Neuronal stem cell (in vitro differentiated cells): Measurements from ENCODE around the gene BNIP3.

ENCODE experiments used
- DNase-seq: peaks from one replicate; pipeline ENCODE4 v3.0.0-alpha.2; 2013; ENCODE audit warnings: low spot score
- H2AFZ ChIP-seq: one replicate; pipeline ENCODE4 v1.6.1; 2013; ENCODE audit warnings: mild to moderate bottlenecking, low read length, inconsistent platforms
- H2AK5ac ChIP-seq: 2 replicates; pipeline ENCODE4 v1.6.1; 2013; ENCODE audit warnings: low read depth, mild to moderate bottlenecking, inconsistent platforms, low read length, moderate library complexity, mixed read lengths
- H2BK120ac ChIP-seq: 2 replicates; pipeline ENCODE4 v1.6.1; 2013; ENCODE audit warnings: low read depth, mild to moderate bottlenecking, inconsistent platforms, low read length, moderate library complexity, mixed read lengths
- H2BK12ac ChIP-seq: one replicate; pipeline ENCODE4 v1.6.1; 2013; ENCODE audit warnings: low read length, inconsistent platforms
- H2BK15ac ChIP-seq: 2 replicates; pipeline ENCODE4 v1.6.1; 2013; ENCODE audit warnings: mild to moderate bottlenecking, low read length, inconsistent platforms, mixed read lengths
- H2BK5ac ChIP-seq: one replicate; pipeline ENCODE4 v1.6.1; 2013; ENCODE audit warnings: inconsistent platforms, mild to moderate bottlenecking, low read length, moderate library complexity
- H3K14ac ChIP-seq: one replicate; pipeline ENCODE4 v1.6.1; 2013; ENCODE audit warnings: low read length, inconsistent platforms
- H3K18ac ChIP-seq: 2 replicates; pipeline ENCODE4 v1.6.1; 2013; ENCODE audit warnings: low read length, inconsistent platforms
- H3K23ac ChIP-seq: 2 replicates; pipeline ENCODE4 v1.6.1; 2013; ENCODE audit warnings: low read depth, mild to moderate bottlenecking, mixed read lengths, low read length, inconsistent platforms; ENCODE audit not compliant: poor library complexity
- H3K27ac ChIP-seq: replicated peaks from 3 replicates; pipeline ENCODE4 v1.5.1; 2013; ENCODE audit warnings: low read length, inconsistent platforms
- H3K27me3 ChIP-seq, 3 experiments: 2 replicates each; pipeline ENCODE4 v1.6.1; 2013; ENCODE audit warnings: low read length in 3 of 3, mild to moderate bottlenecking in 2 of 3, inconsistent platforms in 1 of 3, low read depth in 1 of 3, mixed read lengths in 1 of 3, moderate library complexity in 1 of 3; ENCODE audit not compliant: control insufficient read depth in 3 of 3, insufficient read depth in 3 of 3
- H3K36me3 ChIP-seq, 2 donors: replicated peaks in 1 of 2; 2 replicates each; pipeline ENCODE4 v1.6.1; 2013; ENCODE audit warnings: low read length in 2 of 2; ENCODE audit not compliant: control insufficient read depth in 2 of 2, insufficient read depth in 2 of 2
- H3K4ac ChIP-seq: 2 replicates; pipeline ENCODE4 v1.6.1; 2013; ENCODE audit warnings: inconsistent platforms, mild to moderate bottlenecking, low read length, moderate library complexity
- H3K4me1 ChIP-seq, 2 donors: 1 replicate in 1 of 2; 2 replicates in 1 of 2; pipeline ENCODE4 v1.6.1; 2013; ENCODE audit warnings: low read length in 2 of 2, low read depth in 1 of 2; ENCODE audit not compliant: control insufficient read depth in 2 of 2, insufficient read depth in 1 of 2
- H3K4me2 ChIP-seq: one replicate; pipeline ENCODE4 v1.6.1; 2013; ENCODE audit warnings: mild to moderate bottlenecking, low read length, inconsistent platforms; ENCODE audit not compliant: insufficient read depth, poor library complexity, severe bottlenecking
- H3K4me3 ChIP-seq, 2 donors: 2 replicates each; pipeline ENCODE4 v1.5.1; 2013; ENCODE audit warnings: low read length in 2 of 2, mild to moderate bottlenecking in 2 of 2, inconsistent platforms in 1 of 2, moderate library complexity in 1 of 2
- H3K79me1 ChIP-seq: one replicate; pipeline ENCODE4 v1.6.1; 2013; ENCODE audit warnings: low read depth, mild to moderate bottlenecking, inconsistent platforms, low read length, moderate library complexity
- H3K9ac ChIP-seq: one replicate; pipeline ENCODE4 v1.6.1; 2013; ENCODE audit warnings: mild to moderate bottlenecking, low read depth, low read length, inconsistent platforms; ENCODE audit not compliant: poor library complexity
- H3K9me3 ChIP-seq, 2 donors: replicated peaks in 1 of 2; 2 replicates each; pipeline versions ENCODE3 to v1.6.1; 2013; ENCODE audit warnings: low read length in 2 of 2, mild to moderate bottlenecking in 2 of 2, inconsistent platforms in 1 of 2, low read depth in 1 of 2, mixed read lengths in 1 of 2, moderate library complexity in 1 of 2; ENCODE audit not compliant: control insufficient read depth in 2 of 2, insufficient read depth in 1 of 2
- H4K8ac ChIP-seq: one replicate; pipeline ENCODE4 v1.6.1; 2013; ENCODE audit warnings: low read depth, mild to moderate bottlenecking, inconsistent platforms, low read length, moderate library complexity
- H4K91ac ChIP-seq: one replicate; pipeline ENCODE4 v1.6.1; 2013; ENCODE audit warnings: low read length, low read depth, mild to moderate bottlenecking, inconsistent platforms; ENCODE audit not compliant: poor library complexity
- WGBS, 2 donors: extraction: QIAGEN DNeasy Blood & Tissue Kit; methylation state at CpG; one replicate each; pipeline ENCODE4 v1.1.7; 2013; ENCODE audit warnings: missing lambda C conversion rate in 2 of 2, mixed read lengths in 1 of 2; ENCODE audit not compliant: insufficient read length in 2 of 2, insufficient replicate concordance in 1 of 2; ENCODE audit errors: extremely low coverage in 2 of 2; 5-methylcytosine and 5-hydroxymethylcytosine counted together

The BNIP3 gene

GRCh38 chr10:131979821-131980270 lies 1.9 kb downstream of the BNIP3 start:
- peaks cover 4 to 7% of the 10 kb centered on the region in 2 donors for H3K9me3 ChIP-seq
- H2BK15ac ChIP-seq, result no peak overlapping the region
- no peak overlapping the region for H3K14ac ChIP-seq
- DNase-seq, result no peak
- H2BK5ac ChIP-seq, result no peak overlapping the region
- H2AFZ ChIP-seq, result peak overlapping the region; percentile 51
- no CpG with 5 or more reads among the region's 30 CpGs for WGBS, 2 donors
- H3K18ac ChIP-seq, result peak overlapping the region; percentile 21
- peaks cover 1 to 9% of the 10 kb centered on the region in 2 donors for H3K36me3 ChIP-seq
- H3K23ac ChIP-seq, result no peak overlapping the region
- no peak overlapping the region for H3K4ac ChIP-seq
- H4K91ac ChIP-seq, result no peak overlapping the region
- no peak overlapping the region for H4K8ac ChIP-seq
- H3K9ac ChIP-seq, result no peak overlapping the region
- H3K79me1 ChIP-seq, result peaks cover 9% of the 10 kb centered on the region
- peak overlapping the region; percentile 51 for H3K4me2 ChIP-seq
- peaks cover 6 to 10% of the 10 kb centered on the region in 2 donors for H3K4me1 ChIP-seq
- H2BK120ac ChIP-seq, result no peak overlapping the region
- peaks cover 0 to 13% (median 0%) of the 10 kb centered on the region in 3 experiments for H3K27me3 ChIP-seq
- H2BK12ac ChIP-seq, result no peak overlapping the region
- no peak overlapping the region for H3K27ac ChIP-seq
- H3K4me3 ChIP-seq, result peak overlapping the region in 1 of 2 donors; percentile 39
- H2AK5ac ChIP-seq, result no peak overlapping the region

- H2BK120ac ChIP-seq, result no peak overlapping the region
- no peak overlapping the region for H3K18ac ChIP-seq
- peaks cover 0 to 13% (median 0%) of the 10 kb centered on the region in 3 experiments for H3K27me3 ChIP-seq
- H4K91ac ChIP-seq, result no peak overlapping the region
- no peak overlapping the region for H3K4ac ChIP-seq
- no peak overlapping the region for H3K14ac ChIP-seq
- H2BK15ac ChIP-seq, result no peak overlapping the region
- no peak for DNase-seq
- H2AFZ ChIP-seq, result no peak overlapping the region
- peak overlapping the region in 1 of 2 donors; percentile 39 for H3K4me3 ChIP-seq
- H2AK5ac ChIP-seq, result no peak overlapping the region
- H3K23ac ChIP-seq, result no peak overlapping the region
- H2BK12ac ChIP-seq, result no peak overlapping the region
- no CpG with 5 or more reads among the region's 7 CpGs for WGBS, 2 donors
- no peak overlapping the region for H3K27ac ChIP-seq
- H2BK5ac ChIP-seq, result no peak overlapping the region
- peaks cover 6 to 10% of the 10 kb centered on the region in 2 donors for H3K4me1 ChIP-seq
- no peak overlapping the region for H3K9ac ChIP-seq
- H3K36me3 ChIP-seq, result peaks cover 1 to 9% of the 10 kb centered on the region in 2 donors
- H3K79me1 ChIP-seq, result peaks cover 9% of the 10 kb centered on the region
- H3K4me2 ChIP-seq, result peak overlapping the region; percentile 13
- peaks cover 4 to 7% of the 10 kb centered on the region in 2 donors for H3K9me3 ChIP-seq
- H4K8ac ChIP-seq, result no peak overlapping the region
These were observed 2.4 kb downstream of the BNIP3 start for GRCh38 chr10:131979336-131979735.

GRCh38 chr10:131978851-131979250 lies 2.9 kb downstream of the BNIP3 start:
- Histone ChIP-seq H3K23ac (no peak overlapping the region), H3K14ac (no peak overlapping the region), H3K4me1 (peaks cover 6 to 10% of the 10 kb centered on the region in 2 donors), H2BK15ac (no peak overlapping the region), H2BK120ac (no peak overlapping the region), H4K8ac (no peak overlapping the region), H2BK5ac (no peak overlapping the region), H3K4me3 (no peak overlapping the region), H2BK12ac (no peak overlapping the region), H3K9me3 (peaks cover 4 to 7% of the 10 kb centered on the region in 2 donors), H3K4me2 (no peak overlapping the region), H3K27me3 (peaks cover 0 to 11% (median 0%) of the 10 kb centered on the region in 3 experiments), H3K4ac (no peak overlapping the region), H3K18ac (no peak overlapping the region), H3K9ac (no peak overlapping the region), H3K36me3 (peaks cover 1 to 12% of the 10 kb centered on the region in 2 donors), H2AFZ (no peak overlapping the region), H3K79me1 (peaks cover 9% of the 10 kb centered on the region), H4K91ac (no peak overlapping the region), H3K27ac (no peak overlapping the region), H2AK5ac (no peak overlapping the region)
- no peak for DNase-seq
- no CpG with 5 or more reads among the region's 6 CpGs for WGBS, 2 donors

GRCh38 chr10:131978366-131978765 lies 3.4 kb downstream of the BNIP3 start:
- Histone ChIP-seq H4K91ac (no peak overlapping the region), H3K36me3 (peaks cover 1 to 16% of the 10 kb centered on the region in 2 donors), H3K79me1 (peaks cover 9% of the 10 kb centered on the region), H3K9ac (no peak overlapping the region), H3K23ac (no peak overlapping the region), H3K4me2 (no peak overlapping the region), H2AK5ac (no peak overlapping the region), H3K4me1 (peaks cover 6 to 10% of the 10 kb centered on the region in 2 donors), H3K4me3 (no peak overlapping the region), H3K27ac (no peak overlapping the region), H2BK12ac (no peak overlapping the region), H2BK5ac (no peak overlapping the region), H3K14ac (no peak overlapping the region), H3K18ac (no peak overlapping the region), H2BK120ac (no peak overlapping the region), H3K4ac (no peak overlapping the region), H4K8ac (no peak overlapping the region), H2AFZ (no peak overlapping the region), H3K9me3 (peaks cover 4 to 7% of the 10 kb centered on the region in 2 donors), H2BK15ac (no peak overlapping the region), H3K27me3 (peaks cover 0 to 9% (median 0%) of the 10 kb centered on the region in 3 experiments)
- no CpG with 5 or more reads among the region's 3 CpGs for WGBS, 2 donors
- no peak for DNase-seq
